ENCODE measurements around the gene VWA2.

DNA sequence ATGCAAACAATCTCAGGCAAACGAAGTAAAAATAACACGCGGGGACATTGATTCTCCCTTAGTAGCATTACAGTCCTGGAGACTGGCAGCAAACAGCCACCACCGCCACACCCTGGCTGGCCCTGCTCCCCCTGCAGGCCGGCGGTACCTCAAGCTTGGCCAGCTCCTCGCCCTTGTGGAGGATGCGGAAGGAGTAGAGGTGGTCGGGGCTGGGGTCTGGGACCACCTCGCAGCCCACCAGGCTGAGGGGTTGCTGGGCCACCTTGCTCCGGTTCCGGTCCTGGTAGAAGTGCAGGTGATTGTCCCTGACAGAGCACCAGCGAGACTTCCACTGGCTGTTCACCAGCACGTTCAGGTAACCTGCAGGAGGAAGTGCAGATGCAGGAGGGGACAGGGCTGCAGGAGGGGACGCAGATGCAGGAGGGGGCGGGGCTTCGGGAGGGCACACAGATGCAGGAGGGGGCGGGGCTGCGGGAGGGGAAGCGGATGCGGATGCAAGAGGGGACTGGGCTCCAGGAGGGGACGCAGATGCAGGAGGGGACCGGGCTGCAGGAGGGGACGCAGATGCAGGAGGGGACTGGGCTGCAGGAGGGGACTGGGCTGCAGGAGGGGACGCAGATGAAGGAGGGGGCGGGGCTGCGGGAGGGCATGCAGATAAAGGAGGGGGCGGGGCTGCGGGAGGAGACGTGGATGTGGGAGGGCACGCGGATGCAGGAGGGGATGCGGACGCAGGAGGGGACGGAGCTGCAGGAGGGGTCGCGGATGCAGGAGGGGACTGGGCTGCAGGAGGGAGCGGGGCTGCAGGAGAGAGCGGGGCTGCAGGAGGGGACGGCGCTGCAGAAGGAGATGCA is 65.7 kb downstream of the VWA2 start:
- TF ChIP-seq, protein P1, sequence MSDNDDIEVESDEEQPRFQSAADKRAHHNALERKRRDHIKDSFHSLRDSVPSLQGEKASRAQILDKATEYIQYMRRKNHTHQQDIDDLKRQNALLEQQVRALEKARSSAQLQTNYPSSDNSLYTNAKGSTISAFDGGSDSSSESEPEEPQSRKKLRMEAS (IDR thresholded peaks at IDR 0.05) = no peak
- TF ChIP-seq, protein P2, sequence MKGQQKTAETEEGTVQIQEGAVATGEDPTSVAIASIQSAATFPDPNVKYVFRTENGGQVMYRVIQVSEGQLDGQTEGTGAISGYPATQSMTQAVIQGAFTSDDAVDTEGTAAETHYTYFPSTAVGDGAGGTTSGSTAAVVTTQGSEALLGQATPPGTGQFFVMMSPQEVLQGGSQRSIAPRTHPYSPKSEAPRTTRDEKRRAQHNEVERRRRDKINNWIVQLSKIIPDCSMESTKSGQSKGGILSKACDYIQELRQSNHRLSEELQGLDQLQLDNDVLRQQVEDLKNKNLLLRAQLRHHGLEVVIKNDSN (IDR thresholded peaks at IDR 0.05) = no peak
- TF ChIP-seq RAD21 (IDR thresholded peaks at IDR 0.05; ENCODE audit: low read depth) = no peak
- no peak for TF ChIP-seq FOXM1 (IDR thresholded peaks at IDR 0.05; ENCODE audit: borderline replicate concordance, low read depth)
- TF ChIP-seq EP300 (IDR thresholded peaks at IDR 0.05; ENCODE audit: borderline replicate concordance) = no peak
- TF ChIP-seq, protein P3, sequence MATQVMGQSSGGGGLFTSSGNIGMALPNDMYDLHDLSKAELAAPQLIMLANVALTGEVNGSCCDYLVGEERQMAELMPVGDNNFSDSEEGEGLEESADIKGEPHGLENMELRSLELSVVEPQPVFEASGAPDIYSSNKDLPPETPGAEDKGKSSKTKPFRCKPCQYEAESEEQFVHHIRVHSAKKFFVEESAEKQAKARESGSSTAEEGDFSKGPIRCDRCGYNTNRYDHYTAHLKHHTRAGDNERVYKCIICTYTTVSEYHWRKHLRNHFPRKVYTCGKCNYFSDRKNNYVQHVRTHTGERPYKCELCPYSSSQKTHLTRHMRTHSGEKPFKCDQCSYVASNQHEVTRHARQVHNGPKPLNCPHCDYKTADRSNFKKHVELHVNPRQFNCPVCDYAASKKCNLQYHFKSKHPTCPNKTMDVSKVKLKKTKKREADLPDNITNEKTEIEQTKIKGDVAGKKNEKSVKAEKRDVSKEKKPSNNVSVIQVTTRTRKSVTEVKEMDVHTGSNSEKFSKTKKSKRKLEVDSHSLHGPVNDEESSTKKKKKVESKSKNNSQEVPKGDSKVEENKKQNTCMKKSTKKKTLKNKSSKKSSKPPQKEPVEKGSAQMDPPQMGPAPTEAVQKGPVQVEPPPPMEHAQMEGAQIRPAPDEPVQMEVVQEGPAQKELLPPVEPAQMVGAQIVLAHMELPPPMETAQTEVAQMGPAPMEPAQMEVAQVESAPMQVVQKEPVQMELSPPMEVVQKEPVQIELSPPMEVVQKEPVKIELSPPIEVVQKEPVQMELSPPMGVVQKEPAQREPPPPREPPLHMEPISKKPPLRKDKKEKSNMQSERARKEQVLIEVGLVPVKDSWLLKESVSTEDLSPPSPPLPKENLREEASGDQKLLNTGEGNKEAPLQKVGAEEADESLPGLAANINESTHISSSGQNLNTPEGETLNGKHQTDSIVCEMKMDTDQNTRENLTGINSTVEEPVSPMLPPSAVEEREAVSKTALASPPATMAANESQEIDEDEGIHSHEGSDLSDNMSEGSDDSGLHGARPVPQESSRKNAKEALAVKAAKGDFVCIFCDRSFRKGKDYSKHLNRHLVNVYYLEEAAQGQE (IDR thresholded peaks at IDR 0.05; ENCODE audit: low read depth) = no peak
- TF ChIP-seq TCF12 (IDR thresholded peaks at IDR 0.05; ENCODE audit: low read depth) = no peak
- TF ChIP-seq EGR1 (IDR thresholded peaks at IDR 0.05) = no peak
- no peak for TF ChIP-seq CREB1 (IDR thresholded peaks at IDR 0.05; ENCODE audit: low read depth)

All from Ishikawa (cell line).